Activated CD4-positive, alpha-beta T cell treated with anti-CD3 and anti-CD28 coated beads for 24 hours (primary cell): ENCODE data around the gene VASP.

Experiments used
- DNase-seq, 2 donors: peaks; one replicate each; pipeline ENCODE4 v3.0.0-alpha.2; 2020; ENCODE audit warnings: low read depth in 2 of 2

The VASP gene

DNA sequence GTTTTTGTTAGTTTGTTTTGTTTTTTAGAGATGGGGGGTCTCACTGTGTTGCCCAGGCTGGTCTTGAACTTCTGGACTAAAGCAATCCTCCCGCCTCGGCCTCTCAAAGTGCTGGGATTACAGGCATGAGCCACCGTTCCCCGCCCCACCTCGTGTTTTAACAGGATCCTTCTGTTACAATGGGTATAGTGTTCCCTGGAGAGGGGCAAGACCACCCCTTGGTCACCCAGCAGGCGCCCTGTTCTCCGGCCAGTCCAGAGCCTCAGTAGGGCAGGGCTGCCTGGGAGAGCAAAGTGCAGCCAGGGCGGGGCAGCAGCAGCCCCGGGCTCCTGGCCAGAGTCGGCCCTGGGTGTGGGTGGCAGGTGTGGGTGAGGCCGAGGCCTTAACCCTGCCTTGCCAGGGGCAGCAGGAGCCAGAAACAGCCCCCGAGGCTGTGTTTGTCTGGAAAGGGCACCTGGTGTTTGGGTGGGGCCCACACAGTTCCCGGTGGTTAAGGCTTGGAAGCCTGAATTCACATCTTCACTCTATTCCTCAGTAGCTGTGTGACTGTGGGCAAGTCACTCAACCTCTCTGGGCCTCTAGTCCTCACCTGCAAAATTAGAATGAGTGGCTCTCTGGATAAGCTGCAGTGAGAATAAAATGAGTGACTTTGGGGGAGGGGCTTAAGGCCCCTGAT is 7.2 kb downstream of the VASP start:
- no peak for DNase-seq

DNA sequence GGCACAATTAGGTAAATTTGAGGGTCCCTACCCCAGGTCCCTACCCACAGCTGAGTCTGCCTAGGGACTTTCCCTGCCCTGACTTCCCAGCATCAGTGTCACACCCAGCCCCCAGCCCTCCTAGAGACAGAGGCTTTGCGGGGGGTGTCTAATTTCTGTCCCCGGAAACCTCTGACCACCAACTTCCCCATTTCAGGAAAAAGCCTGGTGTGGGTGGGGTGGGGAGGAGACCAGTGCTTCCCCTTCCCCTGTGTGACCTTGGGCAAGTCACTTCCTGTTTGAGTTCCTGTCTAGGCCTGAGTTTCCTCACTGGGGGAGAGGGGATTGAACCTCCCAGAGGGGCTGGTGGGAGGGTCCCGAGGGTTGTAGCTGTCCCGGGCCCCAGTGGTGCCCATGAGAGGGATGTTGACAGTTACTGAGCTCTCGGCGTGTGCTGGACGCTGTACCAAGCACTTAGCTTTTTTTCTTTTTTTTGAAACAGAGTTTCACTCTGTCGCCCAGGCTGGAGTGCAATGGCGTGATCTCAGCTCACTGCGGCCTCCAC is 7.9 kb downstream of the VASP start:
- no peak for DNase-seq

- DNase-seq, result no peak
Measured at GRCh38 chr19:45515807-45516401, 8.6 kb downstream of the VASP start.

GRCh38 chr19:45517238-45517637 is 10.0 kb downstream of the VASP start:
- no peak for DNase-seq

- DNase-seq, result no peak
Measured at GRCh38 chr19:45517641-45518468, 10.6 kb downstream of the VASP start.

DNA sequence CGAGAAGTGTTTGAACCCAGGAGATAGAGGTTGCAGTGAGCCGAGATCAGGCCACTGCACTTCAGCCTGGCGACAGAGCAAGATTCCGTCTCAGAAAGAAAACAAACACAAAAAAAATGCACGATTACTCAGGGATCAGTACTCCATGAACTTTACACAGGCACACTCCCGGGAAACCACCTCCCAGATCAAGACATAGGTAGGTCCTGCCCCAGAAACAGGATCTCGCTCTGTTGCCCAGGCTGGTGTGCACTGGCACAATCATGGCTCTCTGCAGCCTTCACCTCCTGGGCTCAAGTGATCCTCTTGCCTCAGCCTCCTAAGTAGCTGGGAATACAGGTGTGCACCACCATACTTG is 11.2 kb downstream of the VASP start:
- DNase-seq, result no peak

GRCh38 chr19:45522010-45522941 is 15.0 kb downstream of the VASP start:
- DNase-seq, result no peak

GRCh38 chr19:45523642-45524256 is 16.5 kb downstream of the VASP start:
- peak; percentile 55 to 61 for DNase-seq

- no peak for DNase-seq
Measured at GRCh38 chr19:45524575-45525129, 17.4 kb downstream of the VASP start.

DNA sequence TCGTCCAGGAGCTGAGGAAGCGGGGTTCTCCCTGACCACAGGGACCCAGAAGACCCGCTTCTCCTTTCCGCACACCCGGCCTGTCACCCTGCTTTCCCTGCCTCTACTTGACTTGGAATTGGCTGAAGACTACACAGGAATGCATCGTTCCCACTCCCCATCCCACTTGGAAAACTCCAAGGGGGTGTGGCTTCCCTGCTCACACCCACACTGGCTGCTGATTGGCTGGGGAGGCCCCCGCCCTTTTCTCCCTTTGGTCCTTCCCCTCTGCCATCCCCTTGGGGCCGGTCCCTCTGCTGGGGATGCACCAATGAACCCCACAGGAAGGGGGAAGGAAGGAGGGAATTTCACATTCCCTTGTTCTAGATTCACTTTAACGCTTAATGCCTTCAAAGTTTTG is 18.9 kb downstream of the VASP start:
- no peak for DNase-seq

GRCh38 chr19:45526971-45527370 is 19.7 kb downstream of the VASP start:
- no peak for DNase-seq

DNA sequence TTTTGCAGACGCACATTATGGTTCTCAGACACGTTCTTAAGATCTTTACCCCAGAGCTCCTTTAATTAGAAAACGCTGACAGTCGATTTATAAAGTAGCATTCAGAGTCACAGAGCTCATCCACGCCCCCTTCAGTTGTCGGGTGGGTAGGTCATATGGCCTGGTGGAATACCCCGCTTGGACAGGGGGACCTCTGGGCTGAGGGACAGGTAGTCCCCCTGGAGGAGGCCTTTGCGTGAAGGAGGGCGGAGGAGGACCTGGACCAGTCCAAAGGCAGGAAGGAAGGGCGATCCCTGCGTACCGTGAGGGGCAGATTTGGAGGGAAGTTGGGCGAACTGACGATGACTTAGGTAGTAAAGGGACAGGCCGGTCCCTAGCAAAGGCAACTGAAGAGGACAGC is 20.5 kb downstream of the VASP start:
- no peak for DNase-seq

GRCh38 chr19:45528149-45528743 is 21.0 kb downstream of the VASP start:
- DNase-seq, result no peak

DNA sequence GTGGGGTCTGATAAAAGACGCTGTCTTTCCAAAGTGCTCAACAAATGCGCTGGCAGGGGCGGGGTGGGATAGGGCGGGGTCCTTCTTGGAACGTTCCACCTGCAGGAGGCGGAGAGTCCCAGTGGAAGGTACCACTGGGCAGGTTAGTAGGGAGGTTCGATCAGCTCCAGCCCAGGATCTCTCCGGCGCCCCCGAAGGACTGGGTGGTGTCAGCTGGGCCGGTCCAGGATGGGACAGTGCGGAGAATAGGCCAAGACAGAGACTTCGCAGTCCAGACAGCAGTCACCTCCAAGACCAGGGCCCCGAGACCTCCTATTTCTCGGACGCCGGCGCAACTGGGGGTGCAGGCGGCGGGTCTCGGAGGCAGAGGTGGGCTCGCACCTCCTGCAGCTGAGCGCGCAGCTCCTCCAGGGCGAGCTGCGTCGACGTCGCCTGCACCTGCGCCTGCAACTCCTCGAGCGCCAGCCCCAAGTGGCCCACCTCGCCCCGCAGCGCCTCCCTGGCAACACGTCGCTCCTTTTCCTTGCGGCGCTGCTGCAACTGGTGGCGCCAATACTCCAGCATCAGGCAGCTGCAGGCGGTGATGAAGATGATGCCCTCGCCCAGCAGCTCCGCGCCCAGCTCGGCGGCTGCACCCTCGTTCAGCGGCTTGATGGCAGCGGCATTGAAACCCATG is 21.6 kb downstream of the VASP start:
- DNase-seq, result no peak

DNA sequence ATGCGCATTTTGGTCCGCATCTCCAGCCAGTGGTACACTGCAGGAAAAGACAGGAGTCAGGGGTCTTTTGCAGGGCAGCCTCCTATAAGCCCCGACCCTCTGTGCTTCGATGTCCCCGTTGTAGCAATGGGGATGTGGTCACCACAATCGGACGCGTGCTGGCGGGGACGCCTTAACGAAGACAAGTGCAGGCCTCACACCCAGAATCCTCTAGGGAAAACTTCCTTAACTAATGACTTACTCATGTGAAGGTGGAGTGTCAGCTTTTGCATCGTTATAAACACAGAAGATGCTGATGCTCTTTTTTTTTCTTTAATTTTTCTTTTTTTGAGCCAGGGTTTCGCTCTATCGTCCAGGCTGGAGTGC is 22.1 kb downstream of the VASP start:
- no peak for DNase-seq

- DNase-seq, result no peak
Measured at GRCh38 chr19:45531349-45531748, 24.1 kb downstream of the VASP start.

DNA sequence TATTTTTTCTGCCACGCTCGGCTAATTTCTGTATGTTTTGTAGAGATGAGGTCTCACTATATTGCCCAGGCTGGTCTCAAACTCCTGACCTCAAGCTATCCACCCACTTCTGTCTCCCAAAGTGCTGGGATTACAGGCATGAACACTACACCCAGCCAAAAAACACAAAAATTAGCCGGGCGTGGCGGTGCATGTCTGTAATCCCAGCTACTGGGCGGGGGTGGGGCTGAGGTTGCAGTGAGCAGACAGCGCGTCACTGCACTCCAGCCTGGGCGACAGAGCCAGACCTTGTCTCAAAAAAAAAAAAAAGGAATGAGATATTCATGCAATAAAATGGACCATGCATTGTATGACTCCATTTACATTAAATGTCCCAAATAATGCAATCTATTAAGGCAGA is 32.2 kb downstream of the VASP start:
- no peak for DNase-seq

- DNase-seq, result no peak
Measured at GRCh38 chr19:45542234-45542668, 35.0 kb downstream of the VASP start.

- DNase-seq, result no peak
Measured at GRCh38 chr19:45547211-45547770, 40.0 kb downstream of the VASP start.
